Transverse colon (tissue), 4 donors: ENCODE results near the gene BCOR. TPM values are rescaled to one million over a fixed set of nuclear protein-coding genes. Genes with fewer than 3 reads are reported as not detected.

ENCODE experiments used
- DNase-seq: peaks from one replicate; pipeline ENCODE4 v3.0.0-alpha.2; 2019
- H3K27ac ChIP-seq, 4 donors: fragments of 200-600 bp; sonication (generic); 2 replicates each; pipeline ENCODE4 v1.5.1; 2016 to 2018; ENCODE audit warnings: inconsistent platforms in 4 of 4
- H3K27me3 ChIP-seq: fragments of 200-600 bp; sonication (generic); 2 replicates; pipeline ENCODE4 v1.5.1; 2017; ENCODE audit warnings: inconsistent platforms
- H3K36me3 ChIP-seq, 4 donors: fragments of 200-600 bp; sonication (generic); 2 replicates each; pipeline ENCODE4 v1.5.1; 2017 to 2019; ENCODE audit warnings: inconsistent platforms in 4 of 4
- H3K4me1 ChIP-seq, 4 donors: fragments of 200-600 bp; sonication (generic); 2 replicates each; pipeline ENCODE4 v1.5.1; 2017 to 2020; ENCODE audit warnings: inconsistent platforms in 4 of 4
- H3K4me3 ChIP-seq, 4 donors: fragments of 200-600 bp; sonication (generic); 1 replicate in 1 of 4; 2 replicates in 3 of 4; pipeline versions ENCODE4 v1.5.1 to v1.6.1; 2017 to 2019; ENCODE audit warnings: inconsistent platforms in 4 of 4
- H3K9me3 ChIP-seq, 2 donors: fragments of 200-600 bp; sonication (generic); 2 replicates each; pipeline ENCODE4 v1.5.1; 2017 to 2019; ENCODE audit warnings: inconsistent platforms in 2 of 2
- EP300 ChIP-seq: sonication (generic); formaldehyde crosslinking; IDR thresholded peaks from one replicate; pipeline ENCODE4 v1.6.1; 2017; ENCODE audit warnings: antibody characterized with exemption, low read depth
- POLR2A ChIP-seq: fragments of 450-650 bp; IDR thresholded peaks from one replicate; pipeline ENCODE4 v1.6.1; 2016; ENCODE audit warnings: antibody characterized with exemption, mild to moderate bottlenecking, moderate library complexity
- POLR2AphosphoS5 ChIP-seq, 3 donors: sonication (generic); formaldehyde crosslinking; IDR thresholded peaks; one replicate each; pipeline ENCODE4 v1.6.1; 2016; ENCODE audit warnings: antibody characterized with exemption in 3 of 3
- WGBS, 2 donors: methylation state at CpG; one replicate each; pipeline ENCODE4 v1.1.5; 2018; ENCODE audit warnings: low coverage in 1 of 2; 5-methylcytosine and 5-hydroxymethylcytosine counted together
- in situ Hi-C, 4 donors: fragments of 200-750 bp; cut with MboI; loops; one replicate each; pipeline versions ENCODE4 v1.15.0 to v1.15.1; 2017; ENCODE audit warnings: low sequenced_read_pairs in 3 of 4, low pct_ligation_motif_present in 1 of 4, low pct_unique_long_range_greater_than_20kb in 1 of 4
- intact Hi-C: fragments of 100-400 bp; cut with DNase I; formaldehyde crosslinking; loops from one replicate; pipeline ENCODE4 v1.15.1; 2023; ENCODE audit warnings: low total_unique reads
- total RNA-seq, 4 donors: library from RNA; depleted of rRNA; stranded (reverse); fragments of >200 nt; gene quantifications; one replicate each; pipeline ENCODE4 v1.1.0, GENCODE V29; 2016
- TF ChIP-seq, protein P1 (sequence below), 5 experiments: fragments of 200-600 bp in 3 of 5; fragments of 450-650 bp in 2 of 5; sonication (generic) in 3 of 5; IDR thresholded peaks; 1 replicate in 2 of 5; 2 replicates in 3 of 5; pipeline ENCODE4 v1.5.1; 2016 to 2017; ENCODE audit warnings: antibody characterized with exemption in 5 of 5, inconsistent platforms in 3 of 5, mild to moderate bottlenecking in 2 of 5, moderate library complexity in 1 of 5

The BCOR gene
- total RNA-seq, 4 donors from 2014 or later = 17.9 to 27.8 (median 20.4) TPM

- in situ Hi-C loops = no loop called here
- DNase-seq = no peak
- peak overlapping the region in 3 of 4 donors; percentile 48 to 64 (median 49) for H3K27ac ChIP-seq
- H3K9me3 ChIP-seq = no peaks in the 10 kb centered on the region
- intact Hi-C loops = no loop called here
- peaks cover 0 to 41% (median 22%) of the 10 kb centered on the region in 4 donors for H3K4me1 ChIP-seq
- H3K4me3 ChIP-seq = peak overlapping the region; percentile 29 to 56 (median 34)
- no peaks in the 10 kb centered on the region for H3K36me3 ChIP-seq
- 35% methylated on average over 16 of the region's 37 CpGs; no CpG with 5 or more reads in 1 of the 2 donors for WGBS, 2 donors
- H3K27me3 ChIP-seq = peaks cover 7% of the 10 kb centered on the region
- TF ChIP-seq POLR2A (no peak), EP300 (no peak), POLR2AphosphoS5 (IDR thresholded peaks at IDR 0.05) (no peak)
- TF ChIP-seq, protein P1, sequence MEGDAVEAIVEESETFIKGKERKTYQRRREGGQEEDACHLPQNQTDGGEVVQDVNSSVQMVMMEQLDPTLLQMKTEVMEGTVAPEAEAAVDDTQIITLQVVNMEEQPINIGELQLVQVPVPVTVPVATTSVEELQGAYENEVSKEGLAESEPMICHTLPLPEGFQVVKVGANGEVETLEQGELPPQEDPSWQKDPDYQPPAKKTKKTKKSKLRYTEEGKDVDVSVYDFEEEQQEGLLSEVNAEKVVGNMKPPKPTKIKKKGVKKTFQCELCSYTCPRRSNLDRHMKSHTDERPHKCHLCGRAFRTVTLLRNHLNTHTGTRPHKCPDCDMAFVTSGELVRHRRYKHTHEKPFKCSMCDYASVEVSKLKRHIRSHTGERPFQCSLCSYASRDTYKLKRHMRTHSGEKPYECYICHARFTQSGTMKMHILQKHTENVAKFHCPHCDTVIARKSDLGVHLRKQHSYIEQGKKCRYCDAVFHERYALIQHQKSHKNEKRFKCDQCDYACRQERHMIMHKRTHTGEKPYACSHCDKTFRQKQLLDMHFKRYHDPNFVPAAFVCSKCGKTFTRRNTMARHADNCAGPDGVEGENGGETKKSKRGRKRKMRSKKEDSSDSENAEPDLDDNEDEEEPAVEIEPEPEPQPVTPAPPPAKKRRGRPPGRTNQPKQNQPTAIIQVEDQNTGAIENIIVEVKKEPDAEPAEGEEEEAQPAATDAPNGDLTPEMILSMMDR (IDR thresholded peaks at IDR 0.05) = no peak
These were observed 48.1 kb upstream of the BCOR start for GRCh38 chrX:40145923-40146261.

GRCh38 chrX:40145001-40145922 is 47.5 kb upstream of the BCOR start:
- in situ Hi-C loops = no loop called here
- peak overlapping the region in 3 of 4 donors; percentile 48 to 64 (median 49) for H3K27ac ChIP-seq
- WGBS, 2 donors = 32 to 50% methylated on average over 1 to 47 of the region's 54 CpGs

DNA sequence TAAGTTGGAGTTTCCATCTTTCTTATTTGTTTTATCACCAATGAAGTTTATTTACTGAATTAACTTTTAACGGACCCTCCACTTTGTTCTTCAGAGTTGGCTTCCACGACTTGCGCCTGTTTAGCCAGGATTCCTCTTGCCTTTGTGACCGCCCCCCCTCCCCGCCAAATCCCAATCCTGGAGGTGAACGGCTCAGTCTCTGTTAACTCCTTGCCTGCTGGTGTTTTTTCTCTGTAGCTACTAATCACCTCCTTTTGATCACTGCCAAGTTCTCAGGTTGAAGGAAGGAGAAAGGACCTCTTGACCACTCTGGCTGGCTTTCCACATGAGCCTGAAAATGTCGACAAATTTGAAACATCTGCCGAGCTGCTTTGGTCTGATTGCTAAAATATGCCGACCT is 46.8 kb upstream of the BCOR start:
- no peak for TF ChIP-seq POLR2A
- no peak for TF ChIP-seq POLR2AphosphoS5 (IDR thresholded peaks at IDR 0.05)
- no peak for TF ChIP-seq EP300
- TF ChIP-seq, protein P1 (IDR thresholded peaks at IDR 0.05) = no peak
- WGBS, 2 donors = 51 to 68% methylated on average over 7 to 9 of the region's 9 CpGs
- in situ Hi-C loops (no loop called here), intact Hi-C loops (no loop called here)
- Histone ChIP-seq H3K27ac (peak overlapping the region in 1 of 4 donors; percentile 64), H3K4me3 (no peak overlapping the region), H3K36me3 (no peaks in the 10 kb centered on the region), H3K9me3 (no peaks in the 10 kb centered on the region), H3K27me3 (peaks cover 7% of the 10 kb centered on the region), H3K4me1 (peaks cover 0 to 43% (median 23%) of the 10 kb centered on the region in 4 donors)
- no peak for DNase-seq

More at GRCh38 chrX:40145001-40145922, 47.5 kb upstream of the BCOR start:
- H3K4me1 ChIP-seq = peaks cover 0 to 43% (median 23%) of the 10 kb centered on the region in 4 donors
- DNase-seq = no peak
- H3K9me3 ChIP-seq = no peaks in the 10 kb centered on the region
- TF ChIP-seq, protein P1 (IDR thresholded peaks at IDR 0.05) = no peak
- TF ChIP-seq POLR2A = no peak
- TF ChIP-seq POLR2AphosphoS5 (IDR thresholded peaks at IDR 0.05) = no peak
- TF ChIP-seq EP300 = no peak
- peaks cover 7% of the 10 kb centered on the region for H3K27me3 ChIP-seq
- H3K4me3 ChIP-seq = peak overlapping the region in 3 of 4 donors; percentile 33 to 56 (median 35)
- no peaks in the 10 kb centered on the region for H3K36me3 ChIP-seq
- intact Hi-C loops = no loop called here

- no peak for DNase-seq
- H3K27me3 ChIP-seq = peaks cover 7% of the 10 kb centered on the region
- no peaks in the 10 kb centered on the region for H3K9me3 ChIP-seq
- 64 to 92% methylated on average over 4 to 5 of the region's 5 CpGs for WGBS, 2 donors
- H3K36me3 ChIP-seq = no peaks in the 10 kb centered on the region
- intact Hi-C loops (no loop called here), in situ Hi-C loops (no loop called here)
- peaks cover 0 to 37% (median 23%) of the 10 kb centered on the region in 4 donors for H3K4me1 ChIP-seq
- H3K27ac ChIP-seq = no peak overlapping the region
- TF ChIP-seq POLR2AphosphoS5 (IDR thresholded peaks at IDR 0.05) (no peak), EP300 (no peak), POLR2A (no peak)
- TF ChIP-seq, protein P1 (IDR thresholded peaks at IDR 0.05) = no peak
- no peak overlapping the region for H3K4me3 ChIP-seq
These were observed 46.2 kb upstream of the BCOR start for GRCh38 chrX:40143987-40144386.
